SK-N-SH (cell line): ENCODE data around the gene LSS. TPM values are rescaled to one million over a fixed set of nuclear protein-coding genes. Genes with fewer than 3 reads are reported as not detected.

Experiments used
- CTCF ChIA-PET: fragments of 300-600, 350-600 bp; formaldehyde crosslinking; extraction: SDS; loops from one replicate; lab custom pipeline; 2021; lab: Yijun Ruan, JAX
- POLR2A ChIA-PET: fragments of 350-600 bp; sonication (Branson Sonifier 250); formaldehyde crosslinking; extraction: SDS; loops from one replicate; lab custom pipeline; 2020; ENCODE audit warnings: antibody characterized with exemption, inconsistent platforms; lab: Yijun Ruan, JAX
- DNase-seq: peaks from one replicate; pipeline ENCODE4 v3.0.0; 2012
- H2AFZ ChIP-seq: fragments of 200-600 bp; sonication (generic); 2 replicates; pipeline ENCODE4 v1.8.1; 2016; ENCODE audit warnings: antibody characterized with exemption, mild to moderate bottlenecking, low read depth
- H3F3A ChIP-seq: fragments of 200-600 bp; sonication (generic); replicated peaks from 2 replicates; pipeline ENCODE3; 2016; ENCODE audit warnings: antibody characterized with exemption, mild to moderate bottlenecking; ENCODE audit not compliant: insufficient read depth
- H3K27ac ChIP-seq, 2 experiments: fragments of 200-500 bp in 1 of 2; fragments of 200-600 bp in 1 of 2; sonication (Bioruptor generic) in 1 of 2; sonication (generic), shearing (Covaris generic) in 1 of 2; 2 replicates each; pipeline versions ENCODE4 v1.5.1 to v1.6.1; 2014 to 2016; ENCODE audit warnings: low read depth in 2 of 2, inconsistent platforms in 1 of 2, low read length in 1 of 2, mild to moderate bottlenecking in 1 of 2, mixed read lengths in 1 of 2
- H3K27me3 ChIP-seq: fragments of 200-600 bp; sonication (generic), shearing (Covaris generic); 2 replicates; pipeline ENCODE4 v1.6.1; 2016; ENCODE audit warnings: mixed run types; ENCODE audit not compliant: insufficient read depth
- H3K36me3 ChIP-seq, 2 experiments: fragments of 200-500 bp in 1 of 2; fragments of 200-600 bp in 1 of 2; sonication (Bioruptor generic) in 1 of 2; sonication (generic) in 1 of 2; replicated peaks in 1 of 2; 2 replicates each; pipeline versions ENCODE3 to v1.5.1; 2014 to 2016; ENCODE audit warnings: low read length in 1 of 2, mild to moderate bottlenecking in 1 of 2; ENCODE audit not compliant: insufficient read depth in 2 of 2, control insufficient read depth in 1 of 2
- H3K4me1 ChIP-seq, 2 experiments: fragments of 200-500 bp in 1 of 2; fragments of 200-600 bp in 1 of 2; sonication (Bioruptor generic) in 1 of 2; sonication (generic), shearing (Covaris generic) in 1 of 2; 2 replicates each; pipeline versions ENCODE4 v1.5.1 to v1.6.1; 2014 to 2016; ENCODE audit warnings: low read depth in 1 of 2, low read length in 1 of 2, mixed run types in 1 of 2; ENCODE audit not compliant: insufficient read depth in 2 of 2, control insufficient read depth in 1 of 2
- H3K4me2 ChIP-seq: fragments of 200-600 bp; sonication (generic), shearing (Covaris generic); 2 replicates; pipeline ENCODE4 v1.6.1; 2017; ENCODE audit warnings: mixed run types
- H3K4me3 ChIP-seq, 2 experiments: fragments of 200-500 bp in 1 of 2; fragments of 200-600 bp in 1 of 2; sonication (Bioruptor generic) in 1 of 2; sonication (generic), shearing (Covaris generic) in 1 of 2; 2 replicates each; pipeline versions ENCODE4 v1.5.1 to v1.8.1; 2014 to 2016; ENCODE audit warnings: low read depth in 2 of 2, inconsistent platforms in 1 of 2, low read length in 1 of 2, mild to moderate bottlenecking in 1 of 2, mixed read lengths in 1 of 2, moderate library complexity in 1 of 2
- H3K79me2 ChIP-seq: fragments of 200-600 bp; sonication (generic); 2 replicates; pipeline ENCODE4 v1.8.1; 2017; ENCODE audit warnings: mild to moderate bottlenecking; ENCODE audit not compliant: insufficient read depth
- H3K9ac ChIP-seq: fragments of 200-600 bp; sonication (generic); 2 replicates; pipeline ENCODE4 v1.6.1; 2017; ENCODE audit warnings: mixed run types
- H3K9me2 ChIP-seq: fragments of 200-600 bp; sonication (generic); 2 replicates; pipeline ENCODE4 v1.6.1; 2017; ENCODE audit warnings: mixed run types
- H3K9me3 ChIP-seq: fragments of 200-600 bp; sonication (generic); 2 replicates; pipeline ENCODE4 v1.6.1; 2017; ENCODE audit warnings: mixed run types, mild to moderate bottlenecking, moderate library complexity
- H4K20me1 ChIP-seq: fragments of 200-600 bp; sonication (generic); 2 replicates; pipeline ENCODE4 v1.6.1; 2017; ENCODE audit warnings: mild to moderate bottlenecking, mixed run types; ENCODE audit not compliant: insufficient read depth
- EP300 ChIP-seq, 2 experiments: IDR thresholded peaks; 2 replicates each; pipeline versions ENCODE4 v1.4.0 to v1.6.1; 2012; ENCODE audit warnings: borderline replicate concordance in 1 of 2, low read depth in 1 of 2, low read length in 1 of 2
- FOXM1 ChIP-seq: IDR thresholded peaks from 2 replicates; pipeline ENCODE4 v1.4.0; 2012; ENCODE audit warnings: low read depth, mild to moderate bottlenecking
- MEF2A ChIP-seq: IDR thresholded peaks from 2 replicates; pipeline ENCODE4 v1.4.0; 2012; ENCODE audit warnings: low read depth, borderline replicate concordance
- RXRA ChIP-seq: IDR thresholded peaks from 2 replicates; pipeline ENCODE4 v1.4.0; 2012; ENCODE audit warnings: low read depth, mild to moderate bottlenecking, borderline replicate concordance
- TAF1 ChIP-seq: IDR thresholded peaks from 2 replicates; pipeline ENCODE4 v1.6.1; 2012; ENCODE audit warnings: low read depth, mild to moderate bottlenecking, low read length, moderate library complexity, borderline replicate concordance
- TEAD4 ChIP-seq: IDR thresholded peaks from 2 replicates; pipeline ENCODE4 v1.4.0; 2012; ENCODE audit warnings: mild to moderate bottlenecking, borderline replicate concordance; ENCODE audit not compliant: insufficient read depth
- YY1 ChIP-seq: IDR thresholded peaks from 2 replicates; pipeline ENCODE4 v1.4.0; 2012; ENCODE audit warnings: low read depth, mild to moderate bottlenecking
- WGBS: methylation state at CpG from one replicate; pipeline ENCODE4 v1.1.6; 2017; ENCODE audit warnings: low lambda C conversion rate; 5-methylcytosine and 5-hydroxymethylcytosine counted together
- polyA plus RNA-seq, 3 experiments: library from polyadenylated mRNA; depleted of rRNA; stranded (reverse); fragments of >200 nt; gene quantifications; 2 replicates each; pipeline ENCODE4 v1.2.3, GENCODE V29; 2012
- TF ChIP-seq, protein P1 (sequence below): IDR thresholded peaks from 2 replicates; pipeline ENCODE4 v1.4.0; 2012; ENCODE audit warnings: low read depth, borderline replicate concordance
- TF ChIP-seq, protein P2 (sequence below): IDR thresholded peaks from 2 replicates; pipeline ENCODE4 v1.4.0; 2012; ENCODE audit warnings: low read depth, borderline replicate concordance

LSS gene
- polyA plus RNA-seq, 1 of the 3 experiments (the other 2 are of a cell fraction) = 38.7 TPM

DNA sequence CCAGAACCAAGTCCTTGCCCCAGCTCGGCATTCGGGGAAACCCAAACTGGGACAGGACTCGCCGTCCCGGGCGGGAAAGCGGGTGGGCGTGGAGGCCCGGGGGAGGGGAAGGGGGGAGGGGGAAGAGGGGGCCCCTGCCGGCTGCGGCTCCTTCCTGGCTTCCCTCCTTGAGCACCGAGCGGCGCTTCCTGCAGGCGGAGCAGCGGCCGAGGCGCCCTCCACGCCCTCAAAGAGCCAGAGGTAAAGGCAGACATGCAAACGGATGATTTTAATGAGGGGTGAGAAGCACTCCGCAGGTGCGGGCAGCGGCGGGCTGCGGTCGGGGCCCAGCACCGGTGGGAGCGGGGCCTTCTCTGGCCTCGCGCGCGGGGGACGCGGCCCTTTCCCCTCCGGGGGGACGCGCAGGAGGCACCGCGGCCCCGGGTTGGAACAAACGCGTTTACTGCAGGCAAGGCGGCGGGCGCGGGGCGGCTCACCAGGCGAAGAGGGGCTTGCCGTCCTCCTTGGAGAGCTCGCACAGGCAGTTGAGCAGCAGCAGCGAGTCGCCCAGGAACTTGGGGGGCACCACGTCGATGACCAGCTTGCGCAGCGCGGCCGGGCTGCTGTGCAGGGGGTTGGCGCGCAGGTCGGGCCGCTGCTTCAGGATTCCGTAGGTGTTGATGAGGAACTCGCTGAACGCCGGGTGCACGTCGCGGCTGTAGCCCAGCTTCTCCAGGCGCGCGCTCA lies 67.5 kb downstream of the LSS start:
- CTCF ChIA-PET = interaction anchor here (0.8 to 1.4 kb wide), 3 partner anchors 14 to 54 kb away, joined by 3 to 4 read pairs (median 3); no protein-coding TSS in a partner anchor
- Histone ChIP-seq H3K4me2 (no peak overlapping the region), H3K36me3 (no peaks in the 10 kb centered on the region), H3K9me3 (no peaks in the 10 kb centered on the region), H3K9me2 (no peaks in the 10 kb centered on the region), H3K4me1 (no peaks in the 10 kb centered on the region), H3K4me3 (no peak overlapping the region), H3F3A (no peaks in the 10 kb centered on the region), H3K27ac (no peak overlapping the region), H2AFZ (no peak overlapping the region), H4K20me1 (no peaks in the 10 kb centered on the region), H3K27me3 (no peaks in the 10 kb centered on the region), H3K79me2 (no peaks in the 10 kb centered on the region), H3K9ac (no peak overlapping the region)
- TF ChIP-seq EP300 (IDR thresholded peaks at IDR 0.05; ENCODE audit: borderline replicate concordance in 1 of 2, low read depth in 1 of 2, low read length in 1 of 2) (no peak), FOXM1 (no peak)
- DNase-seq = peak; percentile 49
- POLR2A ChIA-PET = no interaction called here
- WGBS = 81% methylated on average over 46 of the region's 72 CpGs

DNA sequence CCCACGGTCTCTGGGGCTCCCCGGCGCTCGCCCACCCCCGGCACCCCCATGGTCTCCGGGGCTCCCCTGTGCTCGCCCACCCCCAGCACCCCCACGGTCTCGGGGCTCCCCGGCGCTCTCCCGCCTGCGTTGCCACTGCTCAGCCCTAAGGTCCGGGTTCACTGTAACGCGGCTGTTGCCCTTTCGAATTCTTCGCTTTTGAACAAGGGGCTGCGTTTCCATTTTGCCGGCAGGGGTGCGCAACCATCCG lies 68.0 kb downstream of the LSS start:
- Histone ChIP-seq H3K79me2 (no peaks in the 10 kb centered on the region), H3K27me3 (no peaks in the 10 kb centered on the region), H3K4me1 (no peaks in the 10 kb centered on the region), H3K27ac (no peak overlapping the region), H3K4me3 (no peak overlapping the region), H2AFZ (no peak overlapping the region), H3K36me3 (no peaks in the 10 kb centered on the region), H3K4me2 (no peak overlapping the region), H3K9ac (no peak overlapping the region), H3F3A (no peaks in the 10 kb centered on the region), H3K9me3 (no peaks in the 10 kb centered on the region), H3K9me2 (no peaks in the 10 kb centered on the region), H4K20me1 (no peaks in the 10 kb centered on the region)
- 82% methylated on average over 22 of the region's 22 CpGs for WGBS
- ChIA-PET CTCF (interaction anchor here (0.7 to 1.4 kb wide), 4 partner anchors 12 to 68 kb away, joined by 3 to 5 read pairs (median 4); partner anchors contain the start of gene LSS), POLR2A (no interaction called here)
- no peak for TF ChIP-seq TAF1
- TF ChIP-seq, protein P1, sequence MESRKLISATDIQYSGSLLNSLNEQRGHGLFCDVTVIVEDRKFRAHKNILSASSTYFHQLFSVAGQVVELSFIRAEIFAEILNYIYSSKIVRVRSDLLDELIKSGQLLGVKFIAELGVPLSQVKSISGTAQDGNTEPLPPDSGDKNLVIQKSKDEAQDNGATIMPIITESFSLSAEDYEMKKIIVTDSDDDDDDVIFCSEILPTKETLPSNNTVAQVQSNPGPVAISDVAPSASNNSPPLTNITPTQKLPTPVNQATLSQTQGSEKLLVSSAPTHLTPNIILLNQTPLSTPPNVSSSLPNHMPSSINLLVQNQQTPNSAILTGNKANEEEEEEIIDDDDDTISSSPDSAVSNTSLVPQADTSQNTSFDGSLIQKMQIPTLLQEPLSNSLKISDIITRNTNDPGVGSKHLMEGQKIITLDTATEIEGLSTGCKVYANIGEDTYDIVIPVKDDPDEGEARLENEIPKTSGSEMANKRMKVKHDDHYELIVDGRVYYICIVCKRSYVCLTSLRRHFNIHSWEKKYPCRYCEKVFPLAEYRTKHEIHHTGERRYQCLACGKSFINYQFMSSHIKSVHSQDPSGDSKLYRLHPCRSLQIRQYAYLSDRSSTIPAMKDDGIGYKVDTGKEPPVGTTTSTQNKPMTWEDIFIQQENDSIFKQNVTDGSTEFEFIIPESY = no peak
- TF ChIP-seq RXRA = no peak
- TF ChIP-seq, protein P2, sequence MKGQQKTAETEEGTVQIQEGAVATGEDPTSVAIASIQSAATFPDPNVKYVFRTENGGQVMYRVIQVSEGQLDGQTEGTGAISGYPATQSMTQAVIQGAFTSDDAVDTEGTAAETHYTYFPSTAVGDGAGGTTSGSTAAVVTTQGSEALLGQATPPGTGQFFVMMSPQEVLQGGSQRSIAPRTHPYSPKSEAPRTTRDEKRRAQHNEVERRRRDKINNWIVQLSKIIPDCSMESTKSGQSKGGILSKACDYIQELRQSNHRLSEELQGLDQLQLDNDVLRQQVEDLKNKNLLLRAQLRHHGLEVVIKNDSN = no peak
- no peak for TF ChIP-seq YY1
- no peak for TF ChIP-seq TEAD4
- TF ChIP-seq MEF2A = no peak
- no peak for DNase-seq
